Uterus (tissue), 2 donors: ENCODE data around the gene TMEM61.

Source experiments
- CTCF ChIP-seq, 4 experiments: fragments of 200-600 bp in 2 of 4; fragments of 450-650 bp in 2 of 4; sonication (generic) in 2 of 4; IDR thresholded peaks; one replicate each; pipeline ENCODE4 v1.5.1; 2016 to 2019; ENCODE audit warnings: antibody characterized with exemption in 4 of 4, mild to moderate bottlenecking in 2 of 4, moderate library complexity in 1 of 4
- POLR2A ChIP-seq, 2 donors: fragments of 450-650 bp; IDR thresholded peaks; one replicate each; pipeline ENCODE4 v1.6.1; 2016; ENCODE audit warnings: antibody characterized with exemption in 2 of 2, mild to moderate bottlenecking in 1 of 2, moderate library complexity in 1 of 2

GRCh38 chr1:54945393-54945936, 35.0 kb upstream of the TMEM61 start:
- TF ChIP-seq POLR2A (IDR thresholded peaks at IDR 0.05): no peak
- no peak for TF ChIP-seq CTCF (IDR thresholded peaks at IDR 0.05)
